WTC11 (cell line): Measurements from ENCODE around the gene VEGFC. TPM values are rescaled to one million over a fixed set of nuclear protein-coding genes. Genes with fewer than 3 reads are reported as not detected.

Experiments
- ATAC-seq: fragments of 200-7000 bp; cut with Tn5 transposase; 2 replicates; pipeline ENCODE4 v1.10.0; 2021; ENCODE audit warnings: mild to moderate bottlenecking, moderate library complexity
- CTCF ChIA-PET: fragments of 300-600 bp; sonication (Branson Sonifier 250); formaldehyde crosslinking; loops from one replicate; lab custom pipeline; 2021; ENCODE audit warnings: antibody characterized with exemption; lab: Charles Lee
- POLR2A ChIA-PET: fragments of 350-600 bp; sonication (Branson Sonifier 250); formaldehyde crosslinking; loops from one replicate; lab custom pipeline; 2021; ENCODE audit warnings: antibody characterized with exemption; lab: Charles Lee
- DNase-seq: peaks from one replicate; pipeline ENCODE4 v3.0.0; 2021; ENCODE audit warnings: low spot score
- H3K27ac Mint-ChIP-seq: 2 replicates; pipeline ENCODE4 v1.8.0; 2021; ENCODE audit warnings: mixed read lengths
- H3K27me3 Mint-ChIP-seq: 2 replicates; pipeline ENCODE4 v1.8.0; 2021; ENCODE audit warnings: low read depth, mild to moderate bottlenecking, moderate library complexity, mixed read lengths
- H3K36me3 Mint-ChIP-seq: 2 replicates; pipeline ENCODE4 v1.8.0; 2021; ENCODE audit warnings: mixed read lengths
- H3K4me1 Mint-ChIP-seq: 2 replicates; pipeline ENCODE4 v1.8.0; 2022; ENCODE audit warnings: mixed read lengths
- H3K4me3 Mint-ChIP-seq: 2 replicates; pipeline ENCODE4 v1.8.0; 2021; ENCODE audit warnings: mild to moderate bottlenecking, moderate library complexity, mixed read lengths
- H3K9me3 Mint-ChIP-seq: 2 replicates; pipeline ENCODE4 v1.8.0; 2021; ENCODE audit warnings: mixed read lengths
- ATF1 ChIP-seq: sonication (generic); formaldehyde crosslinking; IDR thresholded peaks from 2 replicates; pipeline ENCODE4 v1.8.1; 2023; ENCODE audit warnings: mild to moderate bottlenecking, moderate library complexity, missing genetic modification reagents
- E2F5 ChIP-seq: sonication (generic); formaldehyde crosslinking; IDR thresholded peaks from 2 replicates; pipeline ENCODE4 v1.8.1; 2022; ENCODE audit warnings: mild to moderate bottlenecking, moderate library complexity, missing genetic modification reagents
- ETV6 ChIP-seq: sonication (generic); formaldehyde crosslinking; IDR thresholded peaks from 2 replicates; pipeline ENCODE4 v1.8.1; 2022; ENCODE audit warnings: mild to moderate bottlenecking, missing genetic modification reagents
- GTF2I ChIP-seq: fragments of 250-450 bp; sonication (Bioruptor Pico); conservative IDR thresholded peaks from 2 replicates; pipeline ENCODE4 v1.4.0; 2021; ENCODE audit warnings: mild to moderate bottlenecking
- IRF2 ChIP-seq: sonication (generic); formaldehyde crosslinking; IDR thresholded peaks from 2 replicates; pipeline ENCODE4 v1.8.0; 2022; ENCODE audit warnings: low read depth, missing genetic modification reagents, borderline replicate concordance
- MLX ChIP-seq: sonication (generic); formaldehyde crosslinking; IDR thresholded peaks from 2 replicates; pipeline ENCODE4 v1.8.1; 2023; ENCODE audit warnings: mild to moderate bottlenecking, missing genetic modification reagents, moderate library complexity
- NFATC4 ChIP-seq: fragments of 250-450 bp; sonication (Bioruptor Pico); IDR thresholded peaks from 2 replicates; pipeline ENCODE4 v1.9.0; 2021; ENCODE audit warnings: mild to moderate bottlenecking
- NFE2L1 ChIP-seq: sonication (generic); formaldehyde crosslinking; IDR thresholded peaks from 2 replicates; pipeline ENCODE4 v1.8.1; 2023; ENCODE audit warnings: missing genetic modification reagents
- PREB ChIP-seq: sonication (generic); formaldehyde crosslinking; IDR thresholded peaks from 2 replicates; pipeline ENCODE4 v1.8.1; 2022; ENCODE audit warnings: mild to moderate bottlenecking, missing genetic modification reagents, moderate library complexity, borderline replicate concordance
- PRRX2 ChIP-seq: fragments of 250-450 bp; sonication (Bioruptor Pico); IDR thresholded peaks from 2 replicates; pipeline ENCODE4 v1.8.0; 2021; ENCODE audit warnings: mild to moderate bottlenecking
- RORB ChIP-seq: fragments of 250-450 bp; sonication (Bioruptor Pico); IDR thresholded peaks from 2 replicates; pipeline ENCODE4 v1.9.0; 2021; ENCODE audit warnings: mild to moderate bottlenecking
- TP53 ChIP-seq: sonication (generic); formaldehyde crosslinking; IDR thresholded peaks from 2 replicates; pipeline ENCODE4 v1.8.1; 2023; ENCODE audit warnings: mild to moderate bottlenecking, missing genetic modification reagents
- ZBTB43 ChIP-seq: sonication (generic); formaldehyde crosslinking; IDR thresholded peaks from 2 replicates; pipeline ENCODE4 v1.8.1; 2023; ENCODE audit warnings: mild to moderate bottlenecking, missing genetic modification reagents
- ZNF232 ChIP-seq: sonication (generic); formaldehyde crosslinking; IDR thresholded peaks from 2 replicates; pipeline ENCODE4 v1.8.0; 2022; ENCODE audit warnings: mild to moderate bottlenecking, missing genetic modification reagents
- ZNF263 ChIP-seq: sonication (generic); formaldehyde crosslinking; IDR thresholded peaks from 2 replicates; pipeline ENCODE4 v1.8.1; 2022; ENCODE audit warnings: low read depth, mild to moderate bottlenecking, moderate library complexity, missing genetic modification reagents
- ZNF317 ChIP-seq: sonication (generic); formaldehyde crosslinking; IDR thresholded peaks from 2 replicates; pipeline ENCODE4 v1.8.1; 2023; ENCODE audit warnings: low read depth, mild to moderate bottlenecking, moderate library complexity, missing genetic modification reagents, borderline replicate concordance
- ZNF396 ChIP-seq: fragments of 250-450 bp; sonication (Bioruptor Pico); IDR thresholded peaks from 2 replicates; pipeline ENCODE4 v1.8.0; 2021; ENCODE audit warnings: mild to moderate bottlenecking, moderate library complexity, borderline replicate concordance
- total RNA-seq: library from RNA; stranded (reverse); gene quantifications from 3 replicates; pipeline ENCODE4 v1.2.3, GENCODE V29; 2021
- TF ChIP-seq, protein P1 (sequence below): sonication (generic); formaldehyde crosslinking; IDR thresholded peaks from 2 replicates; pipeline ENCODE4 v1.8.0; 2022; ENCODE audit warnings: mild to moderate bottlenecking, missing genetic modification reagents
- TF ChIP-seq, protein P2 (sequence below): fragments of 250-450 bp; sonication (Bioruptor Pico); IDR thresholded peaks from 2 replicates; pipeline ENCODE4 v2.1.2; 2022; ENCODE audit warnings: mild to moderate bottlenecking, moderate library complexity
- TF ChIP-seq, protein P3 (sequence below): fragments of 200-600 bp; IDR thresholded peaks from 2 replicates; pipeline ENCODE4 v1.8.0; 2022; ENCODE audit warnings: antibody characterized with exemption
- TF ChIP-seq, protein P4 (sequence below): sonication (generic); formaldehyde crosslinking; conservative IDR thresholded peaks from 2 replicates; pipeline ENCODE4 v1.8.1; 2022; ENCODE audit warnings: mild to moderate bottlenecking, missing genetic modification reagents
- TF ChIP-seq, protein P5 (sequence below): sonication (generic); formaldehyde crosslinking; IDR thresholded peaks from 2 replicates; pipeline ENCODE4 v1.8.0; 2023; ENCODE audit warnings: mild to moderate bottlenecking, missing genetic modification reagents

Gene VEGFC
- total RNA-seq, 1 experiment from 2014 or later, result 0.61 TPM

GRCh38 chr4:176837169-176837895 is 44.6 kb upstream of the VEGFC start:
- POLR2A ChIA-PET, result no interaction called here
- H3K36me3 Mint-ChIP-seq, result no peaks in the 10 kb centered on the region
- H3K27me3 Mint-ChIP-seq, result no peaks in the 10 kb centered on the region
- H3K4me1 Mint-ChIP-seq, result peaks cover 10% of the 10 kb centered on the region
- H3K27ac Mint-ChIP-seq, result no peak overlapping the region; the same call in 1 of the 2 replicates
- CTCF ChIA-PET, result no interaction called here
- no peak overlapping the region for H3K4me3 Mint-ChIP-seq
- ATAC-seq, result no peak
- H3K9me3 Mint-ChIP-seq, result no peaks in the 10 kb centered on the region
- DNase-seq, result no peak
- TF ChIP-seq GTF2I, result no peak
- TF ChIP-seq, protein P1, sequence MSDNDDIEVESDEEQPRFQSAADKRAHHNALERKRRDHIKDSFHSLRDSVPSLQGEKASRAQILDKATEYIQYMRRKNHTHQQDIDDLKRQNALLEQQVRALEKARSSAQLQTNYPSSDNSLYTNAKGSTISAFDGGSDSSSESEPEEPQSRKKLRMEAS (CRISPR knock-in tag), result no peak
- no peak for TF ChIP-seq ATF1
- no peak for TF ChIP-seq TP53 (CRISPR knock-in tag)
- TF ChIP-seq PREB (CRISPR knock-in tag), result no peak
- TF ChIP-seq, protein P2, sequence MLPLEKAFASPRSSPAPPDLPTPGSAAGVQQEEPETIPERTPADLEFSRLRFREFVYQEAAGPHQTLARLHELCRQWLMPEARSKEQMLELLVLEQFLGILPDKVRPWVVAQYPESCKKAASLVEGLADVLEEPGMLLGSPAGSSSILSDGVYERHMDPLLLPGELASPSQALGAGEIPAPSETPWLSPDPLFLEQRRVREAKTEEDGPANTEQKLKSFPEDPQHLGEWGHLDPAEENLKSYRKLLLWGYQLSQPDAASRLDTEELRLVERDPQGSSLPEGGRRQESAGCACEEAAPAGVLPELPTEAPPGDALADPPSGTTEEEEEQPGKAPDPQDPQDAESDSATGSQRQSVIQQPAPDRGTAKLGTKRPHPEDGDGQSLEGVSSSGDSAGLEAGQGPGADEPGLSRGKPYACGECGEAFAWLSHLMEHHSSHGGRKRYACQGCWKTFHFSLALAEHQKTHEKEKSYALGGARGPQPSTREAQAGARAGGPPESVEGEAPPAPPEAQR (CRISPR knock-in tag), result no peak
- TF ChIP-seq ZNF317, result no peak
- TF ChIP-seq RORB (CRISPR knock-in tag), result no peak
- no peak for TF ChIP-seq ZNF232 (CRISPR knock-in tag)
- no peak for TF ChIP-seq IRF2 (CRISPR knock-in tag)
- TF ChIP-seq ZBTB43, result no peak
- no peak for TF ChIP-seq ZNF396

GRCh38 chr4:176834531-176834930 is 41.8 kb upstream of the VEGFC start:
- Mint-ChIP-seq H3K4me3 (no peak overlapping the region), H3K36me3 (no peaks in the 10 kb centered on the region), H3K27me3 (no peaks in the 10 kb centered on the region), H3K4me1 (peaks cover 8% of the 10 kb centered on the region), H3K9me3 (no peaks in the 10 kb centered on the region), H3K27ac (no peak overlapping the region)
- TF ChIP-seq, protein P3, sequence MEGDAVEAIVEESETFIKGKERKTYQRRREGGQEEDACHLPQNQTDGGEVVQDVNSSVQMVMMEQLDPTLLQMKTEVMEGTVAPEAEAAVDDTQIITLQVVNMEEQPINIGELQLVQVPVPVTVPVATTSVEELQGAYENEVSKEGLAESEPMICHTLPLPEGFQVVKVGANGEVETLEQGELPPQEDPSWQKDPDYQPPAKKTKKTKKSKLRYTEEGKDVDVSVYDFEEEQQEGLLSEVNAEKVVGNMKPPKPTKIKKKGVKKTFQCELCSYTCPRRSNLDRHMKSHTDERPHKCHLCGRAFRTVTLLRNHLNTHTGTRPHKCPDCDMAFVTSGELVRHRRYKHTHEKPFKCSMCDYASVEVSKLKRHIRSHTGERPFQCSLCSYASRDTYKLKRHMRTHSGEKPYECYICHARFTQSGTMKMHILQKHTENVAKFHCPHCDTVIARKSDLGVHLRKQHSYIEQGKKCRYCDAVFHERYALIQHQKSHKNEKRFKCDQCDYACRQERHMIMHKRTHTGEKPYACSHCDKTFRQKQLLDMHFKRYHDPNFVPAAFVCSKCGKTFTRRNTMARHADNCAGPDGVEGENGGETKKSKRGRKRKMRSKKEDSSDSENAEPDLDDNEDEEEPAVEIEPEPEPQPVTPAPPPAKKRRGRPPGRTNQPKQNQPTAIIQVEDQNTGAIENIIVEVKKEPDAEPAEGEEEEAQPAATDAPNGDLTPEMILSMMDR, result no peak
- TF ChIP-seq MLX (CRISPR knock-in tag) (no peak), NFATC4 (CRISPR knock-in tag) (no peak), IRF2 (CRISPR knock-in tag) (no peak), ZNF263 (CRISPR knock-in tag) (no peak), ZBTB43 (no peak), PRRX2 (CRISPR knock-in tag) (no peak), NFE2L1 (CRISPR knock-in tag) (no peak), ETV6 (no peak), E2F5 (CRISPR knock-in tag) (no peak)
- TF ChIP-seq, protein P4, sequence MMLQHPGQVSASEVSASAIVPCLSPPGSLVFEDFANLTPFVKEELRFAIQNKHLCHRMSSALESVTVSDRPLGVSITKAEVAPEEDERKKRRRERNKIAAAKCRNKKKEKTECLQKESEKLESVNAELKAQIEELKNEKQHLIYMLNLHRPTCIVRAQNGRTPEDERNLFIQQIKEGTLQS, result no peak
- TF ChIP-seq, protein P5, sequence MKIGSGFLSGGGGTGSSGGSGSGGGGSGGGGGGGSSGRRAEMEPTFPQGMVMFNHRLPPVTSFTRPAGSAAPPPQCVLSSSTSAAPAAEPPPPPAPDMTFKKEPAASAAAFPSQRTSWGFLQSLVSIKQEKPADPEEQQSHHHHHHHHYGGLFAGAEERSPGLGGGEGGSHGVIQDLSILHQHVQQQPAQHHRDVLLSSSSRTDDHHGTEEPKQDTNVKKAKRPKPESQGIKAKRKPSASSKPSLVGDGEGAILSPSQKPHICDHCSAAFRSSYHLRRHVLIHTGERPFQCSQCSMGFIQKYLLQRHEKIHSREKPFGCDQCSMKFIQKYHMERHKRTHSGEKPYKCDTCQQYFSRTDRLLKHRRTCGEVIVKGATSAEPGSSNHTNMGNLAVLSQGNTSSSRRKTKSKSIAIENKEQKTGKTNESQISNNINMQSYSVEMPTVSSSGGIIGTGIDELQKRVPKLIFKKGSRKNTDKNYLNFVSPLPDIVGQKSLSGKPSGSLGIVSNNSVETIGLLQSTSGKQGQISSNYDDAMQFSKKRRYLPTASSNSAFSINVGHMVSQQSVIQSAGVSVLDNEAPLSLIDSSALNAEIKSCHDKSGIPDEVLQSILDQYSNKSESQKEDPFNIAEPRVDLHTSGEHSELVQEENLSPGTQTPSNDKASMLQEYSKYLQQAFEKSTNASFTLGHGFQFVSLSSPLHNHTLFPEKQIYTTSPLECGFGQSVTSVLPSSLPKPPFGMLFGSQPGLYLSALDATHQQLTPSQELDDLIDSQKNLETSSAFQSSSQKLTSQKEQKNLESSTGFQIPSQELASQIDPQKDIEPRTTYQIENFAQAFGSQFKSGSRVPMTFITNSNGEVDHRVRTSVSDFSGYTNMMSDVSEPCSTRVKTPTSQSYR (CRISPR knock-in tag), result no peak
- ChIA-PET CTCF (no interaction called here), POLR2A (no interaction called here)
- DNase-seq (no peak), ATAC-seq (no peak)
